Activated T-helper 2 cell treated with anti-CD3 and anti-CD28 coated beads, Interferon-gamma antibody, Interleukin-2, Interleukin-4, amounts not matched to agents 10 μg/mL and 5 μg/mL and 100 μg/mL, durations not matched to agents 14 hours and 24 hours and 36 hours (primary cell): ENCODE results near the gene CTTNBP2. TPM values are rescaled to one million over a fixed set of nuclear protein-coding genes. Genes with fewer than 3 reads are reported as not detected.

Source experiments
- DNase-seq: peaks from one replicate; pipeline ENCODE4 v3.0.0; 2021; ENCODE audit warnings: low spot score
- H3K27ac Mint-ChIP-seq: one replicate; pipeline ENCODE4 v1.8.0; 2021; ENCODE audit warnings: mixed read lengths
- H3K27me3 Mint-ChIP-seq: one replicate; pipeline ENCODE4 v1.8.0; 2021; ENCODE audit warnings: low read depth, mixed read lengths
- H3K36me3 Mint-ChIP-seq: one replicate; pipeline ENCODE4 v1.8.0; 2021; ENCODE audit warnings: low read depth, mixed read lengths
- H3K4me1 Mint-ChIP-seq: one replicate; pipeline ENCODE4 v1.8.0; 2021; ENCODE audit warnings: low read depth, mixed read lengths
- H3K4me3 Mint-ChIP-seq: one replicate; pipeline ENCODE4 v1.8.0; 2021; ENCODE audit warnings: low read depth, mild to moderate bottlenecking, moderate library complexity, mixed read lengths
- H3K9me3 Mint-ChIP-seq: one replicate; pipeline ENCODE4 v1.8.0; 2021; ENCODE audit warnings: mixed read lengths
- intact Hi-C: fragments of 100-400 bp; cut with micrococcal nuclease; formaldehyde crosslinking; loops from one replicate; pipeline ENCODE4 v1.15.1; 2023
- total RNA-seq: library from RNA; stranded (reverse); gene quantifications from 2 replicates; pipeline ENCODE4 v1.2.3, GENCODE V29; 2022

Gene CTTNBP2
- total RNA-seq, 1 donor from 2014 or later: not detected

DNA sequence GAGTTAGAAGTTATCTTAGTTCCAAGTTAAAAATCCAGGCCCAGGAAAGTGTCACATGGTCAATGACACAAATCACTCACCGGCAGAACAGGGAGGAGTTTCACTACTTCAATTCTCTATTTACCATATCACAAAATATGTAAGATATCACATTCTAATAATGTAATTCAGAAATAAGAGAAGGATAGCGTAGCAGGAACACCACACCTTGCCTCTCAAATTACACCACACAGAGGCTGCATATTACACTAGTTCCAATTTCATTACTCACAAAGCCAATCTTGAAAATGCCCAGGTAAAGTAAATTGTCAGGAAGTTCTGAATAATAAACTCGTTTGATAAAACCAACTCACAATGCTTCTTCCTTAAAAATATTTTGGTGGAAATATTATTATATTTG is 169.2 kb downstream of the CTTNBP2 start:
- H3K9me3 Mint-ChIP-seq: no peaks in the 10 kb centered on the region
- no peaks in the 10 kb centered on the region for H3K36me3 Mint-ChIP-seq
- DNase-seq: no peak
- intact Hi-C loops: no loop called here
- H3K4me1 Mint-ChIP-seq: no peaks in the 10 kb centered on the region
- no peak overlapping the region for H3K4me3 Mint-ChIP-seq
- peaks cover 2% of the 10 kb centered on the region for H3K27me3 Mint-ChIP-seq
- no peak overlapping the region for H3K27ac Mint-ChIP-seq

DNA sequence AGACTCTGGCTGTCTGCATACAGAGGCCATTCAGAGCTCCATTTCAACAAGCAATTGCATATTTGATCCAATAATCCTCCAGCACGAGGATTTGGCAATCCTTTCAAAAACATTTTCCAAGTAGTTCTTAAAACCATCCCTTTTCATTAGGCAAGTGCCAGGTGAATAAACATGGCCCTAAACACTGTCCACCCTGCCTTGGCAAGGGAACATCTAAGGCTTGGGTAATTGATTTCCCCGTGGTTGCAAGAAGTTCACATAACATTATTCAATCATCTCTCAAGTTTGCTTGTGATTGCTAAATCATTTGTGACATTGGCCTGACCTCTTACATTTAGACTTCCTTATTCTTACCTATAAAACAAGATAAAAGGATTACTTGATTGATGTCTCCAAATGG is 175.2 kb downstream of the CTTNBP2 start:
- Mint-ChIP-seq H3K27ac (no peak overlapping the region), H3K4me3 (no peak overlapping the region), H3K36me3 (no peaks in the 10 kb centered on the region), H3K4me1 (no peaks in the 10 kb centered on the region), H3K27me3 (peaks cover 2% of the 10 kb centered on the region), H3K9me3 (no peaks in the 10 kb centered on the region)
- intact Hi-C loops: no loop called here
- no peak for DNase-seq

DNA sequence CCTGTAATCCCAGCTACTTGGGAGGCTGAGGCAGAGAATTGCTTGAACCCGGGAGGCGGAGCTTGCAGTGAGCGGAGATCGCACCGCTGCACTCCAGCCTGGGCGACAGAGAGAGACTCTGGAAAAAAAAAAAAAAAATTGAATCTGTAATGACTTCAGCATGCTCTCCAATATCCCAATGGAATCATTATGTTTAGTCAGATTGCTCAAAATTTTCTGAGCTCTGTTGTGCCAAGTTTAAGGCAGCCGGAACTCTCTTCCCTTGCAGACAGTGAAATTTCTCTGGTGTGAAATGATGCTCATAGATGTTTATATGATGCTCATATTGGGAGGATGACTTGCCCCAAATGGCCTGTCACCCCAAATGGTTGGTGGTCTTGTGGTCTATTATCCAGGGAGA is 180.9 kb downstream of the CTTNBP2 start:
- Mint-ChIP-seq H3K36me3 (no peaks in the 10 kb centered on the region), H3K27me3 (no peaks in the 10 kb centered on the region), H3K9me3 (no peaks in the 10 kb centered on the region), H3K4me3 (no peak overlapping the region), H3K27ac (no peak overlapping the region), H3K4me1 (no peaks in the 10 kb centered on the region)
- DNase-seq: no peak
- intact Hi-C loops: no loop called here

DNA sequence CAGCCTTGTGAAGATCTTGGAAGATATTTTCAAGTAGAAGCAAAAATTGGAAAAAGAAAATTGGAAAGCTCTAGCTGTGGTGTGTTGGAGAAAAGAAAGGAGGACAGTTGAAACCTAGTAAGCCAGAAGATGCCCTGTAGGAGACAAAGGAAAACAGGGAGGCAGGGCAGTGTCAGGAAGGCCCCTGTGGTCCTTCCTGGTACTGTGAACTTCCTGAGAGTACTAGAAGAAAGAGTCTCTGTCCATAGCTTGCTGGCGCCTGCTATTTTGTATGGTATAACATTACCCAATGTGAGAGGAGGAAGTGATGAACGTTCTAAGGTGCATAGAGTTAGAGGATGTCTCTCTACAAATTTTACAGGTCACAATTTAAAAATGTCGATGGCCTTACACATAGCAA is 183.1 kb downstream of the CTTNBP2 start:
- no peaks in the 10 kb centered on the region for H3K4me1 Mint-ChIP-seq
- no peak for DNase-seq
- intact Hi-C loops: no loop called here
- no peaks in the 10 kb centered on the region for H3K36me3 Mint-ChIP-seq
- no peaks in the 10 kb centered on the region for H3K27me3 Mint-ChIP-seq
- no peak overlapping the region for H3K4me3 Mint-ChIP-seq
- no peaks in the 10 kb centered on the region for H3K9me3 Mint-ChIP-seq
- no peak overlapping the region for H3K27ac Mint-ChIP-seq

DNA sequence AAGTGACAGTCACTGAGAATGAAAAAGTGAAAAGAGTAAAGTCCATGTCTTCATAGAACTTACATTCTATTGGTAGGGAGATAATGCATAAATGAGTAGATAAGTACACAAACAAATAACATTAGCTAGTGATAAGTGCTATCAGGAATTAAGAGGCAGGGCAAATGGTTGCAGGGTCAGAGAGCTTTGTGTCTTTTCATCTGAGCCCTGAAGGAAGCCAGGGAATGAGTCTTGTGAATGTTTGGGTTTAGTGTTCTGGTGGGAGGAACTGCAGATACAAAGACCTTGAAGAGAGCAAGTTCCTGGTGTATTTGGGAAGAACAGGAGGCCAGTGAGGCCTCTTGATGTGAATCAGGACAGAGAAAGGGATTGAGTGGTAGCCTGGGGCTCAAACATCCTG is 183.8 kb downstream of the CTTNBP2 start:
- no peaks in the 10 kb centered on the region for H3K36me3 Mint-ChIP-seq
- no peaks in the 10 kb centered on the region for H3K4me1 Mint-ChIP-seq
- no peak for DNase-seq
- no peaks in the 10 kb centered on the region for H3K27me3 Mint-ChIP-seq
- H3K4me3 Mint-ChIP-seq: no peak overlapping the region
- H3K27ac Mint-ChIP-seq: no peak overlapping the region
- intact Hi-C loops: no loop called here
- no peaks in the 10 kb centered on the region for H3K9me3 Mint-ChIP-seq

DNA sequence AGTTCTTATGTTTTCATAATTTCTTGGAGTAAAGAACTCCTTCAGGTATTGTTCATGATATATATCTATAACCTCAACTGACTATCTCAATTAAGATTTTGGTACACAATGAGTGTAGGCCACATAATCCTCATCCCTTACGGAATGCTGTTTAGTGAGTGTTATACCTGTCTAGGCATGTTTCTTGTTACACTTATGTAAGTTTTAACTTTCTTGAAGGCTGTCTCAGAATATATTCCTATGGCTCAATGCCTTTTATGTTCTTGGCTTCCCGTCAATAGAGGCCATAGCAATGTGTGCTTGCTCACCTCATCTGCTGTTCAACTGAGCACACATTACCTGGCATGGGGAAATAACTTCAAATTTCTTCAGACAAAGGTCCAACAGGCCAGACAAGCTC is 185.1 kb downstream of the CTTNBP2 start:
- intact Hi-C loops: no loop called here

DNA sequence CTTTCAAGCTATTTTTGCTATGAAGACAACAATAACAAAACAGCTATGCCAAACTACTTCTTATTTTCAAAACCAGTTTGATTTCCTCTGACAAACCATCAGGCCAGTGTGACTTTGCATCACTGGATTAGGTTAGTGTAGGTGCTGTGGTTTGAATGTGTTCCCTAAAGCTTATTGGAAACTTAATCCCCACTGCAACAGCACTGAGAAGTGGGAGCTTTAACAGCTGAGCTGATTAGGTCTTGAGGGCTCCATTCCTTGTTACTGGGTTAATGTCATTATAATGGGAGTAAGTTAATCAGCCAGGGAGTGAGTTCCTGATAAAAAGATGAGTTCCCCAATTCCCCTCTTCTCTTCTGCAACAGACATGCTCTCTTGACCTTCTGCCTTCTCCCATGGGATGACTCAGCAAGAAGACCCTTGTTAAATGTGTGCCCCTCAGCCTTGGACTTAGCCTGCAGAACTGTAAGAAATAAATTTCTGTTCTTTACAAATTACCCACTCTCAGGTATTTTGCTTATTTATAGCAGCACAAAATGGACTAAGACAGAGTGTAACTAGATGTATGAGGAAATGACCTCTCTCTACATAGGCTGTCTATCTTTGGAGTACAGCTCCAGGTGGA is 186.8 kb downstream of the CTTNBP2 start:
- H3K4me3 Mint-ChIP-seq: no peak overlapping the region
- H3K4me1 Mint-ChIP-seq: no peaks in the 10 kb centered on the region
- no peak for DNase-seq
- no peak overlapping the region for H3K27ac Mint-ChIP-seq
- no peaks in the 10 kb centered on the region for H3K36me3 Mint-ChIP-seq
- no peaks in the 10 kb centered on the region for H3K27me3 Mint-ChIP-seq
- no peaks in the 10 kb centered on the region for H3K9me3 Mint-ChIP-seq
- intact Hi-C loops: no loop called here

More for the DNA sequence above, 185.1 kb downstream of the CTTNBP2 start:
- Mint-ChIP-seq H3K27me3 (no peaks in the 10 kb centered on the region), H3K36me3 (no peaks in the 10 kb centered on the region), H3K4me3 (no peak overlapping the region), H3K9me3 (no peaks in the 10 kb centered on the region), H3K4me1 (no peaks in the 10 kb centered on the region), H3K27ac (no peak overlapping the region)
- no peak for DNase-seq

DNA sequence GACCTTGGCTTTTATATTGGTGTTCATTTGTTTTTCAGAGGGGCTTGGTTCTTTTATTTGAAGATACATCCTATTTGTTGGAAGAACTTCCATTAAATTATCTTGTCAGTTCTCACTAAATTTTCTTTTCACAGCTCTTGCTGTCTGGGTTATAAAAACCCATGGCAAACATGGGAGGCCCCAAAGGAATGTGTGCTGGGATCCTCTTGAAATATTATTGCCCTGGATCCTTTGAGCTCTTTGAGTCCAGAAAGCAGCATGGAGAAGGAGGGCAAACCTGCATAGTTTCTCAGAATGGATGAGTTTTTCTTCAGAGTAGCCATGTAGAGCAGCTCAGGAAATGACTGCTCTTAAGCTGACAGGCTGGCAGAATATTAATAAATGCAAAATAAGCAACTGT is 187.4 kb downstream of the CTTNBP2 start:
- H3K9me3 Mint-ChIP-seq: no peaks in the 10 kb centered on the region
- no peak overlapping the region for H3K27ac Mint-ChIP-seq
- H3K27me3 Mint-ChIP-seq: no peaks in the 10 kb centered on the region
- intact Hi-C loops: no loop called here
- no peaks in the 10 kb centered on the region for H3K36me3 Mint-ChIP-seq
- H3K4me3 Mint-ChIP-seq: no peak overlapping the region
- DNase-seq: no peak
- H3K4me1 Mint-ChIP-seq: no peaks in the 10 kb centered on the region

DNA sequence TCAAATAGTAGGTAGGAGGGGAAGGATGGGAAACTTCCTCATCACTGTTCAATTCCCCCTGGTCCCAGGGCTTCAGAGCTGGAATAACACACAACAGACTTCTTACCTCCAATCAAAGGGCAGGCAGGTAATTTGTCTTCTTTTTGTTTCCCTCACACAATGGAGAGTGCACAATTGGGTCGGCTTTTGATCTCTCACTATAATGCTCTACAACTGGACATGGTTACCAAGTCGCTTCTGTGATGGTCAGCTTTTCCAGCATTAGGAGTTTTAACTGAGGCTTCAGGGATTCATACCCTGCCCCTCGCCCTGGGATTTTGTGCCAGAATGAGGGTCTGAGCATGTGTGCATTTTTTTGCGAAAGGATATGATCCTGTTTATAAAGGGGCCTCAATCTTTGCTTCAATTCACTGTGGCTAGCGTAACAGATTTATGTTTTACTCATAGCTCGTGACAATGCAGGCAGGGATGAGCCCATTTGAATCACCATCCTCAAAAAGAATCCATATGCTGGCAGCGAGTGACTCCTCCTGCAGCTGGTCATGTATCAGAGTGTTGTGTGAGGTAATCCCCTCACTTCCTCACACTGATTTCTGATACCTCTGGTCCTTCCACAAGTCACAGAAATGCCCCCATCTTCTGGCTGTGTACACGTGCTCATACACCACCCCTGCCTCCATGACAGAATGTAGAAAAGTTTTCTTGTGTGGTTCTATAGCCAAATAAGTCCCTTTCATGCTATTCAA is 189.6 kb downstream of the CTTNBP2 start:
- no peaks in the 10 kb centered on the region for H3K27me3 Mint-ChIP-seq
- no peak overlapping the region for H3K27ac Mint-ChIP-seq
- DNase-seq: no peak
- H3K4me1 Mint-ChIP-seq: no peaks in the 10 kb centered on the region
- no peak overlapping the region for H3K4me3 Mint-ChIP-seq
- H3K9me3 Mint-ChIP-seq: no peaks in the 10 kb centered on the region
- no peaks in the 10 kb centered on the region for H3K36me3 Mint-ChIP-seq
- intact Hi-C loops: no loop called here

DNA sequence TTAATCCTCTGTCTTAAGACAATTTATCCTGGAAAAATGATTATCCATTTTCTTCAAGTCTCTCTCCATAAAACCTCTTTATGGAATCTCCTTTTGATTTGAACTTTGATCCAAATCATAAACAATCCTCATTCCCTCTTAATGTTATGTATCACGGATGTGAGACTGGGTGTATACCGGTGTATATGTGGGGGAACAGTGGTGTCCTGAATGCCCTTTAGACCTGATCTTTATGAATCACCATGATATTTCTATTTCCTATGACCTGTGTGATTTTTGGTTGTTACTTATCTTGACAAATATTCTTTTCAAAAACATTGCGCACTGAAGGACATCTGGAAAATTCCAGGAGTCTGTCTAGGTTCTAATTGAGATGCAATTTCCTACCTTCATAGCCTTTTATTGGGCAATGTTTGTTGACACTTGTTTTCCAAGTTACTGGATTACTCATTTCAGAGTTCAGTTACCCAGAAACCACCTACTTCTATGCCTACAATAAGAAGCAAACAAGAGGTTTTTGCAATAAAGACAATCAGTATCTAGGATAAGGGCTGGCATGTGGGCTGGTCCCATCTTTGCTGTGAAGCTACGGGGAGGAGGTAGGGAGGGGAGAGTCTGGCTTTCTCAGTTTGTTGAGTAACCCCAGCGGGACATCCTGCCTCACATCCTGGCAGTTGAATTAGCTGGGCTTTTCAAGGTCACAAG is 190.4 kb downstream of the CTTNBP2 start:
- H3K4me1 Mint-ChIP-seq: no peaks in the 10 kb centered on the region
- intact Hi-C loops: no loop called here
- H3K9me3 Mint-ChIP-seq: no peaks in the 10 kb centered on the region
- DNase-seq: no peak
- H3K27ac Mint-ChIP-seq: no peak overlapping the region
- no peak overlapping the region for H3K4me3 Mint-ChIP-seq
- no peaks in the 10 kb centered on the region for H3K27me3 Mint-ChIP-seq
- H3K36me3 Mint-ChIP-seq: no peaks in the 10 kb centered on the region

DNA sequence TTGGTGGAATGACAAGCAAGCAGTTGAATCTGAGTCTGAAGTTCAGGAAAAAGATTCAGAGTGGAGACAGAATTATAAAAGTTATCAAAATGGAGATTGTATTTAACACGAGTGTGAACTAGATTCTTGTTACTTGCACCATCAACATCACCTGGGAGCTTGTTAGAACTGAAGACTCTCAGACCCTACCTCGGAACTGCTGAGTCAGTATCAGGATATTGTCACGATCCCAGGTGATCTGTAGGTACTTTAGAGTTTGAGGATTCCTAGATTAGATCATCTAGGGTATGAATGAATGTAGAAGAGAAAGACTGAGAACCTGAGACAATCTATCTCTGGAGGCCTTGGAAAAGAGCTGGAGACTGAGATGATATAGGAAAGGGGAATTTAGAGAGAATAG is 194.1 kb downstream of the CTTNBP2 start:
- Mint-ChIP-seq H3K4me3 (no peak overlapping the region), H3K4me1 (no peaks in the 10 kb centered on the region), H3K27ac (no peak overlapping the region), H3K36me3 (no peaks in the 10 kb centered on the region), H3K9me3 (no peaks in the 10 kb centered on the region), H3K27me3 (no peaks in the 10 kb centered on the region)
- DNase-seq: no peak
- intact Hi-C loops: no loop called here

DNA sequence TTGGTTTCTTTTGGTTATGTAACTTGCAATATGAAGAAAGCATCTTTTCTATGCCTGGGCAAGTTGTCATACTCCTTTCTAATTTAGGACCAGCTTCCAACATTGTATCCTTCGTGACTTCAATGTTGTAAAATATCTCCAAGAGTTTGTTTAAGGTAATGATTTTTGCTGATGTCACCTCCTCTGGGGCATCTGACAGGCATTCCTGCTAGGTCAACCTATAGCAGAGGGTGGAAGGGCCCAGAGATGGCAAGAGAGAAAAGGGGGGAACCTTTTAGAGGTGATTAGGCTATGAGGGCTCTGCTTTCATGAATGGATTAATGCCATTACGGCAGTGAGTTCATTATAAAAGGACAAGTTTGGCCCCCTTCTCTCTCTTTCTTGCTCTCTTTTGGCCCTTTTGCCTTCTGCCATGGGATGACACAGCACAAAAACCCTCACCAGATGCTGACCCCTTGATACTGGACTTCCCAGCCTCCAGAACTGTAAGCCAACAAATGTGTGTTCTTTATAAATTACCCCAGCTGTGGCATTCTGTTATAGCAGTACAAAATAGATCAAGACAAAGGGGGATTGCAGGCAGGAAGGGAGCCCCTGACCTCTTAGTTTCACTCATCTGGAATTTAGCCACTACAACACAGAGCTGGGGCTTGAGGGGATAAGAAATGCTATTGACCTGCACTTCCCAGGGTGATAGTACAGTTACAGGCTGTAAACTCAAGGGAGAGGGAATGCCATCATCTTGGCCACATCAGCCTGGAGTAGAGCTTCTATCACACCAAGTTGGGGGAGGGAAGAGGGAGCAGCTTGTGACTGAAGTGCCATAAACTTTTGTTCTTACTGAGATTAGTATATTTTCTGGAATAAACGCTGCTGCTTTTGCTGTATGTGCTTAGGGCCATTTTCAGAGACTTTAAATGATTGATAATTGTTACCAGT is 197.5 kb downstream of the CTTNBP2 start:
- intact Hi-C loops: no loop called here
- Mint-ChIP-seq H3K27me3 (peaks cover 2% of the 10 kb centered on the region), H3K4me3 (no peak overlapping the region)

More for the DNA sequence above, 197.5 kb downstream of the CTTNBP2 start:
- Mint-ChIP-seq H3K27ac (no peak overlapping the region), H3K36me3 (no peaks in the 10 kb centered on the region), H3K4me1 (no peaks in the 10 kb centered on the region), H3K9me3 (no peaks in the 10 kb centered on the region)
- no peak for DNase-seq
